ENCODE data around the gene SLC22A2.
A peak's percentile ranks its signal among the peaks of the same experiment; 100 is the strongest.

SLC22A2 gene

DNA sequence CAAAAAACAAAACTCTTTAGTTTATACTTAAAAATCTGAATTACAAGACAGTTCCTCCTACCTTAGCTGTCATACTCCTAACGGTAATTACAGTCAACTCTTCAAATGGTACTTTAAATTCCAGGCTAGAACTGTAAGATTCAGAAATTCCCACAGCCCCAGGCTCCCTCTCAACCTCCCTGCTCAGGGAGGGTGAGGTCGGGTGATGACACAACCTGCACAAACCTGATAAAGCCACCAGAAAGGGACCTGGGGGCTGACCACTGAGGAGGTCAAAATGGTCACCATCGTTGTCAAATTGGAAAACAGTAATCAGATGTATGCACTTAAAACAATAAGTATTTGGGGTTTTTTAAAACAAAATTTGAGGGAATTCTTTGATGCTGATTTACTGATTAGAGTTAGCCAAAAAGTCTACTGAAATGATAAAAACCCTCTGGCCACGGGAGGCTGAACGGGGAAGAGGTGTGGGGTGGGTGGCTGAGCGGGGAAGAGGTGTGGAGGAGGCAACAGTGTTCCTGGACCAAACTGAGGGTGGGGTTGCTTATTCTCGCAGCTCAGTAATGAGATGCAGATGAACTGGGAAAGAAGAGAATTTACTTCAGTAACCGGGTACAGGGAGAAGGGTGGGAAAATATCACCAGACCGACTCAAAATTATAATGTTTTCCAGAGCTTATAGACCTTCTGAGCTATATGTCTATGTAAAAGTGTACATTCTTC, 84.7 kb downstream of the SLC22A2 start:
- in situ Hi-C loops (cut with MboI; ENCODE audit: low sequenced_read_pairs) = no loop called here
- no peak for DNase-seq (ENCODE audit: low spot score in 2 of 2)
- Histone ChIP-seq H3K4me1 (no peaks in the 10 kb centered on the region), H3K27me3 (ENCODE audit: low read depth) (no peaks in the 10 kb centered on the region), H3K4me3 (no peak overlapping the region), H3K36me3 (replicated peaks) (no peaks in the 10 kb centered on the region), H3K9me3 (no peaks in the 10 kb centered on the region)

DNA sequence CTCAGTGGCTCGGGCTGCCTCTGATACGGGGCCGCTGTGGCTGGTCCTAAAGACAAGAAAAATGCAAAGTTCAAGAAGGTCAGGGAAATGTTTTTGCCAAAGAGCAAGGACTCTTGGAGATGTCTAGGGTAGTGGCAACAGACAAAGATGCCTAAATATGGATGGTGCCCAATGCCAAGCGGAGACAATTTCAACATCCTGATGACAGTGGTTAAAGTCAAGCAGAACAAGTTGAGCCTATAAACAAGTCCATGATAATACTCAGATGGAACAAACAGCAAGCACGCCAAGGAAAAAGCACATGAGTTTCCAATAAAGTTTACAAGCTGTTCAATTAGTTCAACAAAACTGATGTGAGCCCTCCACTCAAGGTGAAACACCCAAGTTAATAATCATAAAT, 85.9 kb downstream of the SLC22A2 start:
- no peak for DNase-seq (ENCODE audit: low spot score in 2 of 2)
- Histone ChIP-seq H3K9me3 (no peaks in the 10 kb centered on the region), H3K36me3 (replicated peaks) (no peaks in the 10 kb centered on the region), H3K27me3 (ENCODE audit: low read depth) (no peaks in the 10 kb centered on the region), H3K4me3 (no peak overlapping the region), H3K4me1 (no peaks in the 10 kb centered on the region)
- in situ Hi-C loops (cut with MboI; ENCODE audit: low sequenced_read_pairs) = no loop called here

DNA sequence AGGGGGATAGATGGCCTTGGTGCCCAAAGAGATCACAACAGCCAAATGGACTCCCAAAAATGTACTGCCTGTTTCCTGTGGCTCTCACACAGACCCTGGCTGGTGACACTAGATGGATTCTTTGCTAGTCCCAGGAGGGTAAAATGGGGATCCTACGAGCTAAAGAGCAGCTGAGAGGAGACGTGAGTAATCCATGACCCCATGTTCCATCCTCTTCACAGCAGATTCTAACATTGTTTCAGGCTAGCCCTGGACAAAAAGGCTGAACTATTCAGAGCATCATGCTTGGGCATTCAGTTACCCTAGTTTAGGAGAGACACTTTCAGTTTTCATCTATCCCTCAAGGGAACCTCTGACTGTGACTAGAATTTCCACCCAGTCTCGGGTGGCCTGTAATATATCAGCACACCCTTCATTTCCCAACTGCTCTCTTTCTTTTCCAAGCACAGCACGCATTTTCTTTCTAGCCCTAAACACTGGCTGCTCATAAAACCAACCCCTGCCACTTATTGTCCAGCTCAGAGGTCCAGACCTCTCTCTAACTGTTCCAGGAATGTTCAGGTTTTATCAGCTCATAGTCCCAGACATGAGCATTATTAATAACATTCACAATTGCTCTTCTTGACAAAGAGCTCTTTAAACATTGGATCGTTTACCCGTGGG, 88.5 kb downstream of the SLC22A2 start:
- DNase-seq (ENCODE audit: low spot score in 2 of 2) = no peak
- H3K4me3 ChIP-seq = no peak overlapping the region
- no peaks in the 10 kb centered on the region for H3K27me3 ChIP-seq (ENCODE audit: low read depth)
- no peaks in the 10 kb centered on the region for H3K4me1 ChIP-seq
- in situ Hi-C loops (cut with MboI; ENCODE audit: low sequenced_read_pairs) = no loop called here
- H3K36me3 ChIP-seq (replicated peaks) = no peaks in the 10 kb centered on the region
- no peaks in the 10 kb centered on the region for H3K9me3 ChIP-seq

DNA sequence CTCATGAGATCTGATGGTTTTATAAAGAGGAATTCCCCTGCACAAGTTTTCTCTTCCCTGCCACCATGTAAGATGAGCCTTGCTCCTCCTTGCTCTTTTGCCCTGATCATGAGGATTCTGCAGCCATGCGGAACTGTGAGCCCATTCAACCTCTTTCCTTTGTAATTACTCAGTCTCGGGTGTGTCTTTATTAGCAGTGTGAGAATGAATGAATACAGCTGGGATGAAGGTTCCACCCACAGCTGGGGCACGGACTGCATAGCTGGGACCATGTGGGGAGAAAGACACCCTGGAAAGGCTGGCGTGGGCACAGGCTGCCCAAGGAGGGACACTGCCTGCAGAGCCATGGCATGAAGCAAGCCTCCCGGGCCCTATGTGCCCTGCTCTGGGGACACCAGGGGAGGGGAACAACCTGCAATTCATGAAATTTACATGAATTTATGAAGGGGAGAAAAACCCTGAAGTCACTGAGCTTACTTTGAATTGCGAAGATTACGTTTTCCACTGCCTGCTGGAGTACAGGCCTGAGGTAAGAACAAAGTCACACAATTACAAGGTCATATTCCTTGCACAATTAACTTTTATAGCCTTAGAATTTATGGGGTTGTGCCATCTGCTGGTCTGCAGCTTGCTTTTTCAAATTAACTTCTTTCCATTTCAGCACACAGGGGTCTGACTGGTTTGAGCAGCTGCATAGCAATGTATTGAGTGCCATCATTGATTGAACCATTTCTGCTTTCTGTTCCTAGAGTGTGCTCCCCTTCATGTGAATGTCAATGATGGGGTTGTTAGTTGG, 90.8 kb downstream of the SLC22A2 start:
- H3K36me3 ChIP-seq (replicated peaks) = no peaks in the 10 kb centered on the region
- H3K9me3 ChIP-seq = no peaks in the 10 kb centered on the region
- peak in 1 of 2 experiments; percentile 5 for DNase-seq (ENCODE audit: low spot score in 2 of 2)
- H3K4me3 ChIP-seq = no peak overlapping the region
- H3K4me1 ChIP-seq = no peaks in the 10 kb centered on the region
- in situ Hi-C loops (cut with MboI; ENCODE audit: low sequenced_read_pairs) = no loop called here
- no peaks in the 10 kb centered on the region for H3K27me3 ChIP-seq (ENCODE audit: low read depth)

Data from HAP-1 (cell line).